Stimulated activated CD8-positive, alpha-beta memory T cell treated with anti-CD3 and anti-CD28 coated beads, Interleukin-15, amount 100 ng/mL, for 48 hours (primary cell): ENCODE data around the gene VNN1.
"Not testable (repeated sequence)": the region's sequence is repeated elsewhere in the genome, so short reads cannot be mapped to it uniquely, and the experiment has no call there.

ENCODE experiments used
- DNase-seq, 2 donors: peaks; one replicate each; pipeline ENCODE4 v3.0.0-alpha.2; 2020; ENCODE audit warnings: low read depth in 2 of 2

VNN1 gene

GRCh38 chr6:132671295-132671694 lies 42.6 kb downstream of the VNN1 start:
- no peak for DNase-seq

GRCh38 chr6:132669690-132670291 lies 44.1 kb downstream of the VNN1 start:
- DNase-seq = no peak

GRCh38 chr6:132666118-132666517 lies 47.7 kb downstream of the VNN1 start:
- no peak for DNase-seq

- DNase-seq = no peak
Observed at GRCh38 chr6:132664309-132665034, 49.4 kb downstream of the VNN1 start.

DNA sequence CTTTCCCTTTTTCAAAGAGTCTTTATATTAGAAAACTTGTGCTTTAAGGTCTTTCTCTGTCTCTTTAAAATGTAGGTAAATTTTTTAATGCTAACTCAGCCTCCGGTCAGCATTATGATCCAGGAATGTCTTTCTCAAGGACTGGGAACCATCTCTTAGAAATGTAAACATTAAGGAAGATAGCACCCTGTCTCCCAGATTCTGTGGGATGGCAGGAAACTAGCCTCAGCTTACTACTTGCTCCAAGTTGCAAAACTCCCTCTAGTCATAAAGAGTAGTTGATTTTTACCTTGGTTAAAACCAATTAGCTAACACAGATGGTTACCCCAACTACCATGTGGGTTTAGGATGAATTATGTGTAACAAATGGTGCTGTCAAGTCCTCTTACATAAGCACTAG lies 50.2 kb downstream of the VNN1 start:
- DNase-seq = no peak

- no peak for DNase-seq
Observed at GRCh38 chr6:132661906-132662305, 51.9 kb downstream of the VNN1 start.

- no peak for DNase-seq
Observed at GRCh38 chr6:132659082-132659481, 54.8 kb downstream of the VNN1 start, which contains the start of gene TAAR1. Gene TAAR1, minus strand, starts transcription at chr6:132659182. Its CDS starts 13,179 bp downstream, at chr6:132646003.

DNA sequence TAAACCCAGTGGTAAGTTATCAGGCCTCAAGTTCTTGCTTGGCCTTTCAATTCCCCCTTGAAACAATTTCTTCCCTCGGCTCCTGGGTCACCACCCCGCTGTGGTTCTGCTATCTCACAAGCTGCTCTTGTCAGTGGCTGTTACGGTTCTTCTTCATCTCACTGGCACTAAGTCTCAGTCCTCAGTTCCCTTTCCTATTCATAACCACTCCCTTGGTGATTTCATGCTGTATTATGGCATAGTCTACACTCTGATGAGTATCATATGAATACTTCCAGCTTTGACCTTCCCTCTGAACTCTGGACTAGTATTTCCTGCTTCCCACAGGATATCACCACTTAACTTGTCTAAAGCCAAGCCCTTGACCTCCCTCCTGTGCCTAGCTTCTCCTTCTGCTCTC lies 62.8 kb downstream of the VNN1 start:
- no peak for DNase-seq

DNA sequence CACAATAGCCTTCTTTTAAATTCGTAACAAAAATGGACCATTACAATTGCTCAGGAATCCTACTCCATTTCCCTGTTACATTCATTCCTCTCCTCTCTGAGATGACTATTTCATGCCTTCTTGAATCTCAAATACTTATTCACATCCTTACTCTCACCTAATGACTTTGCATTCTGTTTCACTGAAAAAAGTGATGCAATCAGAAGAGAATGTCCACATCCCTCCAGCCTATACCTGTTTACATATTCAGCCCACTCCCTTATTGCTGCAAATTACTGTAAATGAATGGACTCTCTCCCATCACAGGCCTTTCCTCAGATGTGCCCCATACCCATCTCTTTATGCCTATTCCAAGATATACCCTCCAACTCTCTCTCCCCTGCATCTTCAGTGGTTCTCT lies 63.4 kb downstream of the VNN1 start:
- DNase-seq = no peak

GRCh38 chr6:132648828-132649227 lies 65.0 kb downstream of the VNN1 start:
- no peak for DNase-seq

GRCh38 chr6:132648356-132648755 lies 65.5 kb downstream of the VNN1 start:
- DNase-seq = no peak

DNA sequence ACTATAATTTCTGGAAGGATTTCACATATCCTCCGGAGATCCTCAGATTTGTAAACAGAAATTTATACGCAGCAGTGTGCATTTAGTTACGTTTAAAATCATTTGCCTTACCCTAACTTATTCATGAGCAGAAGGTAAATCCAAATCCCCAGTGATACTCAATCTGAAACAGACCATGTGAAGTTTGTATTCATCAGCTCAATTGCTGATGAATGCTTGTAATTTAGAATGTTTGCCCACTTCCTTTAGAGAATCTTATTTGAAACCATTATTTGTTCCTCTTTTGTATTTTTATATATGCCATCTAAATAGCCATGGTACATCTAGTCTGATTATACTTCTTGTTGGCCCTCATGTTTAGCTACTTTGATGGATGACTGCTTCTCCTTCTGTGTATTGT lies 70.3 kb downstream of the VNN1 start:
- DNase-seq = no peak

DNA sequence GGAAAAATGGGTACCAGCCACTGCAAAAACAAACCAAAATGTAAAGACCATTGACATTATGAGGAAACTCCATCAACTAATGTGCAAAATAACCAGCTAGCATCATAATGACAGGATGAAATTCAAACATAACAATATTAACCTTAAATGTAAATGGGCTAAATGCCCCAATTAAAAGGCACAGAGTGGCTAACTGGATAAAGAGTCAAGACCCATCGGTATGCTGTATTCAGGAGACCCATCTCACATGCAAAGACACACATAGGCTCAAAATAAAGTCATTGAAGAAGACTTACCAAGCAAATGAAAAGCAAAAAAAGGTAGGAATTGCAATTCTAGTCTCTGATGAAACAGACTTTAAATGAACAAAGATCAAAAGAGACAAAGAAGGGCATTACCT lies 76.7 kb downstream of the VNN1 start:
- DNase-seq = not testable (repeated sequence)

DNA sequence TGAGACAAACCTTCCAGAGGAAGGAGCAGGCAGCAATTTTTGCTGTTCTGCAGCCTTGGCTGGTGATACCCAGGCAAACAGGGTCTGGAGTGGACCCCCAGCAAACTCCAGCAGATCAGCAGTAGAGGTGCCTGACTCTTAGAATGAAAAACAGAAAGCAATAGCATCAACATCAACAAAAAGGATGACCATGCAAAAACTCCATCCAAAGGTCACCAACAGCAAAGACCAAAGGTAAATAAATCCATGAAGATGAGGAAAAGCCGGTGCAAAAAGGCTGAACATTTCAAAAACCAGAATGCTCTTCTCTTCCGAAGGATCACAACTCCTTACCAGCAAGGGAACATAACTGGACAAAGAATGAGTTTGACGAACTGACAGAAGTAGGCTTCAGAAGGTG lies 77.9 kb downstream of the VNN1 start:
- not testable (repeated sequence) for DNase-seq

DNA sequence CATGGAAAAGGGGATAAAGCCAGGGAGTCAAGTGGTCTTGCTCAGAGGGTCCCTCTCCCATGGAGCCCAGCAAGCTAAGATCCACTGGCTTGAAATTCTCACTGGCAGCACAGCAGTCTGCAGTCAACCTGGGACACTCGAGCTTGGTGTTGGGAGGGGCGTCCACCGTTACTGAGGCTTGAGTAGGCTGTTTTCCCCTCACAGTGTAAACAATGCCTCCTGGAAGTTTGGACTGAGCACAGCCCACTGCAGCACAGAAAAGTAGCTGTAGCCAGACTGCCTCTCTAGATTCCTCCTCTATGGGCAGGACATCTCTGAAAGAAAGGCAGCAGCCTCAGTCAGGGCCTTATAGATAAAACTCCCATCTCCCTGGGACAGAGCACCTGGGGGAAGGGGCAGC lies 78.6 kb downstream of the VNN1 start:
- DNase-seq = not testable (repeated sequence)

DNA sequence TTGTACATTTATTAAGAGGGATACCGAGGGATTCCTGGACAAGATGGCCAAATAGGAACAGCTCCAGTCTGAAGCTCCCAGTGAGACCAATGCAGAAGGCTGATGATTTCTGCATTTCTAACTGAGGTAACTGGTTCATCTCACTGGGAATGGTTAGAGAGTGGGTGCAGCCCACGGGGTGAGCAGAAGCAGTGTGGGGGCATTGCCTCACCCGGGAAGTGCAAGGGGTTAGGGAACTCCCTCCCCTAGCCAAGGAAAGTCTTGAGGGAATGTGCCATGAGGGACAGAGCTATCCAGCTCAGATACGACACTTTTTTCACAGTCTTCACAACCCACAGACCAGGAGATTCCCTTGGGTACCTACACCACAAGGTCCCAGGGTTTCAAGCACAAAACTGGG lies 79.1 kb downstream of the VNN1 start:
- no peak for DNase-seq

- no peak for DNase-seq
Observed at GRCh38 chr6:132633362-132633761, 80.5 kb downstream of the VNN1 start.
